Smooth muscle cell (in vitro differentiated cells): ENCODE data around the gene NLGN1. TPM values are rescaled to one million over a fixed set of nuclear protein-coding genes. Genes with fewer than 3 reads are reported as not detected.

Experiments used
- DNase-seq: peaks from one replicate; lab custom pipeline; 2025; ENCODE audit not compliant: unreplicated experiment; lab: John Stamatoyannopoulos, UW
- H2AFZ ChIP-seq: fragments of 200-600 bp; sonication (generic); 2 replicates; pipeline ENCODE4 v1.6.0; 2016; ENCODE audit warnings: antibody characterized with exemption, low read depth, mild to moderate bottlenecking
- H3F3A ChIP-seq: fragments of 200-600 bp; sonication (generic); 2 replicates; pipeline ENCODE4 v1.6.0; 2017; ENCODE audit warnings: antibody characterized with exemption, low read depth
- H3K27ac ChIP-seq: fragments of 200-600 bp; sonication (generic); 2 replicates; pipeline ENCODE4 v1.5.1; 2016; ENCODE audit warnings: low read depth, mild to moderate bottlenecking
- H3K27me3 ChIP-seq: fragments of 200-600 bp; sonication (generic); 2 replicates; pipeline ENCODE4 v1.6.1; 2016; ENCODE audit warnings: low read depth, mild to moderate bottlenecking
- H3K36me3 ChIP-seq: fragments of 200-600 bp; sonication (generic); 2 replicates; pipeline ENCODE4 v1.5.1; 2016; ENCODE audit warnings: low read depth
- H3K4me1 ChIP-seq: fragments of 200-600 bp; sonication (generic); 2 replicates; pipeline ENCODE4 v1.5.1; 2016; ENCODE audit warnings: low read depth
- H3K4me2 ChIP-seq: fragments of 200-600 bp; sonication (generic); 2 replicates; pipeline ENCODE4 v1.6.0; 2016; ENCODE audit warnings: mild to moderate bottlenecking
- H3K4me3 ChIP-seq: fragments of 200-600 bp; sonication (generic); 2 replicates; pipeline ENCODE4 v1.5.1; 2016; ENCODE audit warnings: mild to moderate bottlenecking
- H3K79me2 ChIP-seq: fragments of 200-600 bp; sonication (generic); 2 replicates; pipeline ENCODE4 v1.6.0; 2016; ENCODE audit warnings: low read depth, mild to moderate bottlenecking
- H3K9ac ChIP-seq: fragments of 200-600 bp; sonication (generic); 2 replicates; pipeline ENCODE4 v1.6.0; 2016; ENCODE audit warnings: low read depth
- H3K9me3 ChIP-seq: fragments of 200-600 bp; sonication (generic); replicated peaks from 2 replicates; pipeline ENCODE4 v1.5.1; 2016; ENCODE audit warnings: low read depth
- H4K20me1 ChIP-seq: fragments of 200-600 bp; sonication (generic); 2 replicates; pipeline ENCODE4 v1.6.0; 2016; ENCODE audit warnings: low read depth
- CTCF ChIP-seq: fragments of 200-600 bp; sonication (generic); IDR thresholded peaks from 2 replicates; pipeline ENCODE4 v1.5.1; 2017; ENCODE audit warnings: borderline replicate concordance, mild to moderate bottlenecking, antibody characterized with exemption; ENCODE audit not compliant: insufficient read depth, poor library complexity, severe bottlenecking
- WGBS: methylation state at CpG from one replicate; pipeline ENCODE4 v1.1.7; 2016; ENCODE audit warnings: low lambda C conversion rate; 5-methylcytosine and 5-hydroxymethylcytosine counted together
- polyA plus RNA-seq: library from polyadenylated mRNA; unstranded; fragments of >200 nt; fragmentation: Nextera tagmentation; extraction: Ambion mirVana; gene quantifications from 2 replicates; pipeline ENCODE4 v1.2.1, GENCODE V29; 2016
- total RNA-seq: library from RNA; depleted of rRNA; stranded (reverse); fragments of >200 nt; gene quantifications from 2 replicates; pipeline ENCODE4 v1.2.3, GENCODE V29; 2014

NLGN1 gene
- total and polyA plus RNA-seq, 2 experiments from 2014 or later = 0.04 TPM; not detected in 1

- Histone ChIP-seq H3F3A (no peaks in the 10 kb centered on the region), H3K4me1 (no peaks in the 10 kb centered on the region), H3K36me3 (no peaks in the 10 kb centered on the region), H3K9ac (no peak overlapping the region), H4K20me1 (no peaks in the 10 kb centered on the region), H3K27me3 (no peaks in the 10 kb centered on the region), H2AFZ (no peak overlapping the region), H3K4me2 (no peak overlapping the region), H3K27ac (no peak overlapping the region), H3K4me3 (no peak overlapping the region), H3K9me3 (no peaks in the 10 kb centered on the region), H3K79me2 (no peaks in the 10 kb centered on the region)
- TF ChIP-seq CTCF = no peak
- WGBS = 77% methylated on average over 1 of the region's 1 CpG
- DNase-seq = no peak
Measured at GRCh38 chr3:173857154-173857553, 459.6 kb downstream of the NLGN1 start.

GRCh38 chr3:173862701-173863100, 465.2 kb downstream of the NLGN1 start:
- TF ChIP-seq CTCF = no peak
- Histone ChIP-seq H3K27me3 (no peaks in the 10 kb centered on the region), H3K4me1 (no peaks in the 10 kb centered on the region), H4K20me1 (no peaks in the 10 kb centered on the region), H3K4me2 (no peak overlapping the region), H3F3A (no peaks in the 10 kb centered on the region), H3K9me3 (no peaks in the 10 kb centered on the region), H3K79me2 (no peaks in the 10 kb centered on the region), H3K9ac (no peak overlapping the region), H3K4me3 (no peak overlapping the region), H3K27ac (no peak overlapping the region), H3K36me3 (no peaks in the 10 kb centered on the region), H2AFZ (no peak overlapping the region)
- no peak for DNase-seq
- WGBS = 86% methylated on average over 1 of the region's 1 CpG

- Histone ChIP-seq H3K4me1 (no peaks in the 10 kb centered on the region), H3K27me3 (no peaks in the 10 kb centered on the region), H3K4me2 (no peak overlapping the region), H4K20me1 (no peaks in the 10 kb centered on the region), H3K36me3 (no peaks in the 10 kb centered on the region), H3K79me2 (no peaks in the 10 kb centered on the region), H3K9me3 (no peaks in the 10 kb centered on the region), H3K9ac (no peak overlapping the region), H3K4me3 (no peak overlapping the region), H3K27ac (no peak overlapping the region), H3F3A (no peaks in the 10 kb centered on the region), H2AFZ (no peak overlapping the region)
- 79% methylated on average over 2 of the region's 2 CpGs for WGBS
- no peak for DNase-seq
- no peak for TF ChIP-seq CTCF
Measured at GRCh38 chr3:173863551-173863950, 466.0 kb downstream of the NLGN1 start.

- Histone ChIP-seq H3K4me1 (no peaks in the 10 kb centered on the region), H3K4me2 (no peak overlapping the region), H3K36me3 (no peaks in the 10 kb centered on the region), H3F3A (no peaks in the 10 kb centered on the region), H2AFZ (no peak overlapping the region), H3K9me3 (no peaks in the 10 kb centered on the region), H3K4me3 (no peak overlapping the region), H4K20me1 (no peaks in the 10 kb centered on the region), H3K27ac (no peak overlapping the region), H3K9ac (no peak overlapping the region), H3K27me3 (no peaks in the 10 kb centered on the region), H3K79me2 (no peaks in the 10 kb centered on the region)
- no peak for TF ChIP-seq CTCF
- no peak for DNase-seq
- 43% methylated on average over 7 of the region's 7 CpGs for WGBS
Measured at GRCh38 chr3:173865900-173866498, 468.5 kb downstream of the NLGN1 start.
